NCI-H460 (cell line): ENCODE results near the gene PANX1. TPM values are rescaled to one million over a fixed set of nuclear protein-coding genes. Genes with fewer than 3 reads are reported as not detected.

Source experiments
- DNase-seq: peaks from one replicate; pipeline ENCODE4 v3.0.0-alpha.2; 2016; ENCODE audit warnings: low read depth; ENCODE audit errors: extremely low read depth
- total RNA-seq: library from RNA; depleted of rRNA; stranded (reverse); fragments of >200 nt; shearing (Covaris generic); gene quantifications from 2 replicates; pipeline ENCODE4 v1.2.3, GENCODE V29; 2014

PANX1 gene
- total RNA-seq, 1 experiment from 2014 or later = 16.1 TPM

- peak; percentile 5 for DNase-seq
Observed at GRCh38 chr11:94128291-94128745, 323 bp upstream of the PANX1 start.

GRCh38 chr11:94129512-94130297 is 1.1 kb downstream of the PANX1 start:
- DNase-seq = no peak

GRCh38 chr11:94130298-94131046 is 1.8 kb downstream of the PANX1 start:
- no peak for DNase-seq

DNA sequence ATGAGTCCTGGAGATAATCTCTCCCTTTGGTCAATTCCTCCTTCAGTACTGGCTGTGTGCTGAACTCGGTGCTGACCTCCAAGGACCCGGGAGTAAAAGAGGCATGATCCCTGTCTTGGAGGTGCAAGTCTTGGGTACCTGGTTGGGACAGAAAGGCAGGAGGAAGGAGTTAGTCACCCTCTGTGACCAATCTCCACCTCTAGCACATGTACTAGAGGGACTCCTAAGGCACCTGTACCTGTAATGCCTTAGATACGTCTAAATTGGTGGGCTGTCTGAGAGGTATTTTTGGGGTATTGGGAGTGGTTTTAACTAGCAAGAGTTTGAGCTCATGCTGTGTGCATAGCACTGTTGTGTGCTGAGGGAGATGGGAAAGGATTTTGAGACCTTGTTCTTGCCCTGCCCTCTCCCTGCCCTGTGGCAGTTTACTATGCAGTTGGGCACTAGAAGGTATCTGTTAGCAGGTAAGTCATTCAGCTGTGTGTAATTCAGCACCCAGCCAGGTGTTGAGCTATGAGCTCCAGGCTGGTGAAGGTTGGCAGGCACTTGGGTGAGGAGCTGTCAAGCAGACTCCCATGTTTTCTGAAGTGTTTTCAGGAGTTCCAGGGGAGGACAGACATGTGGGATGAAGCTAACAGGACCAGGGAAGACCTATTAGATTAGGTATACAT is 2.5 kb downstream of the PANX1 start:
- no peak for DNase-seq

DNA sequence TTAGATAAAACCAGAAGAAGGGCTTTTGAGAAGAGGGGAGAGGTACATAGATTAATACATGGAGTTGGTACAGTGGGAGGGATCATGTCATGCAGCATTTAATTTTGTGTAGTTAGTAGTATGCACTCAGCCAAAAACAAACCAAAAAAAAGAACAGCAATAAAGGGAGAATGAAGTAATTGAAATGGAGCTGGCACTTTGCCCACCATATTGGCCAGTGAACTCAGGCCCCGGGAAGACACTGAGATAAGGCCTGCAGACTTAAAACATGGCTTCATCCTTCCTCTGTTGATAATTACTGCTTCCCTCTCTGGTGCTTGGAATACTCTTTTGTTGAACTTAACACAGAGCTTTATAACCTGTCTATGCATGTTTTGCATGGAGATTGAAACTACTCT is 3.1 kb downstream of the PANX1 start:
- no peak for DNase-seq

GRCh38 chr11:94132152-94132558 is 3.5 kb downstream of the PANX1 start:
- DNase-seq = no peak

DNA sequence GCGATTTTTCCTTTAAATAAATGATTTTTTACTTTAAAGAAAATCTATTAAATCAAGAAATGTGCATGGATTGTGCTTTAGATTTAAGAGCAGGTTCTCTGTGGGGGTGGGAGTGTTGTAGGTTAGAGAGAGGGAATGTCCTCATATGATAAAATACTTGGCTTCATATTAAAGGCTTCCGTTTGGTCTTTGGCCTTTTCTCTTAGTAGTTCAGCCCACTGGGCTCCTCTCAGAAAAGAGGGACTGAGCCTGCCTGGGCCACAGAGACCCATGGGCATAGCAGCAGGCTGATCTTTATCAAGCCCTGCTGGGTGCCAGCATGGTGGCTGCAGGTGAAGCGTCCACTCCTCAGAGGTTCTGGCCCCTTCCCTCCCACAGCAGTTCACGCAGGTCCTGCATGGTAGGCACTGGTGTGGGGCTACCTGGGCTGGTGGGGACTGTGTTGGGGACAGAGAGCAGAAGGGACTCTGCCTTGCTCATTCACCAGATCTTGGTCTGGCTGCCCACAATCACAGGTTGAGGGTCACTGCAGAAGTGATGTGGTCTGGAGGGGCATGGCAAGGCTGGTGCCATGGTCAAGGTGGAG is 4.3 kb downstream of the PANX1 start:
- DNase-seq = no peak

DNA sequence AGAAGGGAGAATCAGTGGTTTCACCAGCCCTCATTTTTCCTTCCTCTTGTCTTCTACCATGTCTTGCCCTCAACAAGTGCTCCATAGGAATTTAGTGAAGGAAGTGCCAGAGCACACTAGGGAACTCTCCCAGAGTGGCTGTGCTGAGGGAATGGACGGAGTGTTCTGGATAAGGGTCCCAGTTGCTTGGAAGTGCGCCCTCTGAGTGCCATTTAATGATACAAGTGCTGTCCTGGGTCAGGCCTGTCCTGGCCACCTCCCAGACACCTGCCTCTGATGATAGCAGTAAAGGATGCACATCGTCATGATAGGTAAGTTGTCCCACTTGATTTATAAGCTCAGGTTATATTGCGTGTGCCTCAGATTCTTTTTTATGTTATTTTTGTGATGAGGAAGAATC is 5.1 kb downstream of the PANX1 start:
- no peak for DNase-seq

GRCh38 chr11:94134651-94135512 is 6.2 kb downstream of the PANX1 start:
- DNase-seq = no peak

- no peak for DNase-seq
Observed at GRCh38 chr11:94139416-94139815, 10.8 kb downstream of the PANX1 start.

GRCh38 chr11:94140154-94140655 is 11.6 kb downstream of the PANX1 start:
- no peak for DNase-seq

DNA sequence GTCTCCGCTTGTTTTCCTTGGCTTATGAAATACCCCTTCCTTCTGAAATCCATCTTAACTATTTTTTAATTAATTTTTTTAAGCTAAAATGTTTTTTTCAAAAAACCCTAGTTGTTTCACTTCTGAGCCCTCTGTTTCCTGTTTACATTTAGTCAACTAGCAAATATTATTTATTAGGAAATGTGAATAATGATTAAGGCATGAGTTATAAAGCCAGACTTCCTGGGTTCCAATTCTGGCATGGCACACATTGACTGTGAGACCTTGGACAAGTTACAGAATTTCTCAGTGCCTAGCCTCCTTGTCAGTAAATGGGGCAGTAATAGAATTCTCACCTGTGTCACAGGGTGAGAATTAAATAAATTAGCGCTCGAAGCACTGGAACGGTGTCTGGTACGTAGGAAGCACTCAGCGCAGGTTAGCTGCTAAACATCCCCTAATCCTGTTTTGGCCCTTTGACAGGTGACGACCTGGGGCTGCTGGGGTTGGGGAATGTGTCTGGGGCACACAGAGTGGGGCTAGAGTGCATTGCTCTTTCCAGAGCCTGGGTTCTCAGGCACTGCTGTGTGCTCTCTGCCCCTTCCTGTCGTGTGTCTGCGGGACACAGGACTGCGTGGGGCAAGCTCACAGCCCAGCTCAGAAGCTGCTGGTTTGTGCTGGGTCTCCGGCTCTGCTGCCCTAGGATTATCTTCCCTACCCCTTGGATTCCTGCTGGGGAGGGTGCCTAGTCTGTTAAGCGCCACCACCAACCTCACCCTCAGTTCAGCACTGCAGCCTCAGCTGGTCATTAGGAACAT is 13.1 kb downstream of the PANX1 start:
- no peak for DNase-seq

GRCh38 chr11:94142308-94143281 is 14.0 kb downstream of the PANX1 start:
- no peak for DNase-seq

DNA sequence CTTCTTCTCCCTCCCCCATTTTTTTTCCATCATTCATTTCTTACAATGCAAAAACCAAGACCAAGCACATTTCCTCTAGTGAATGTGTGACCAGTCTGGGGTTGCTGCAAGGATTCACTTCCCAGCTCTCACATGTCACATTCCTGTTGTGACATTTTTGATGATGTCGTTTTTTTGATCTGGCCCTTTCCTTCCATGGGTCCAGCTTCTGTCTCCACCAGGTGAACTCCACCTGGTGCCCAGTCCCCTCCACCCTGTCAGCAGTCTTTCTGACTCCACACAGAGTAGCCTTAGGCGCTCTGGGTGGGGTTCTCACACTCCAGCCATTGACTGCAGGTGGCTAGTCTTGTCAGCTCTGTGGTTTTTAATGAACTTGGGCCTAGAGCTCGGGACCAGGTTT is 15.6 kb downstream of the PANX1 start:
- DNase-seq = no peak

GRCh38 chr11:94144664-94145063 is 16.0 kb downstream of the PANX1 start:
- no peak for DNase-seq

GRCh38 chr11:94145431-94145830 is 16.8 kb downstream of the PANX1 start:
- no peak for DNase-seq

- no peak for DNase-seq
Observed at GRCh38 chr11:94145916-94146315, 17.3 kb downstream of the PANX1 start.

- no peak for DNase-seq
Observed at GRCh38 chr11:94147433-94147845, 18.8 kb downstream of the PANX1 start.
